A673 (cell line): ENCODE measurements around the gene EPB41L4B. TPM values are rescaled to one million over a fixed set of nuclear protein-coding genes. Genes with fewer than 3 reads are reported as not detected.

Source experiments
- BruUV-seq: library from RNA; stranded (reverse); fragments of 400-500 nt; replicated peaks from 2 replicates; lab custom pipeline; 2021; lab: Mats Ljungman, UMichigan
- CTCF ChIA-PET: fragments of 300-600 bp; sonication (Branson Sonifier 250); formaldehyde crosslinking; loops from one replicate; lab custom pipeline; 2022; ENCODE audit warnings: antibody characterized with exemption; lab: Charles Lee
- POLR2A ChIA-PET: fragments of 300-600 bp; sonication (Branson Sonifier 250); formaldehyde crosslinking; loops from one replicate; lab custom pipeline; 2022; ENCODE audit warnings: antibody characterized with exemption; ENCODE audit not compliant: low non-redundant PET; lab: Charles Lee
- DNase-seq: peaks from one replicate; pipeline ENCODE4 v3.0.0-alpha.2; 2015; ENCODE audit warnings: low spot score
- H3K27ac ChIP-seq: fragments of 200-600 bp; sonication (generic); 2 replicates; pipeline ENCODE4 v1.5.1; 2016; ENCODE audit warnings: mixed run types, low read depth, mild to moderate bottlenecking, mixed read lengths, antibody characterized with exemption, low read length; ENCODE audit not compliant: poor library complexity, severe bottlenecking
- H3K27me3 ChIP-seq: fragments of 200-600 bp; sonication (generic); replicated peaks from 2 replicates; pipeline ENCODE4 v1.6.1; 2017; ENCODE audit warnings: mixed run types, low read depth, mild to moderate bottlenecking, mixed read lengths, antibody characterized with exemption, low read length; ENCODE audit not compliant: insufficient read depth, poor library complexity
- H3K36me3 ChIP-seq: fragments of 200-600 bp; sonication (generic); 2 replicates; pipeline ENCODE4 v1.6.1; 2016; ENCODE audit warnings: mixed run types, mild to moderate bottlenecking, mixed read lengths, antibody characterized with exemption, low read length; ENCODE audit not compliant: insufficient read depth, poor library complexity, severe bottlenecking
- H3K4me1 ChIP-seq: fragments of 200-600 bp; sonication (generic); 2 replicates; pipeline ENCODE4 v1.6.1; 2017; ENCODE audit warnings: mixed run types, mild to moderate bottlenecking, mixed read lengths, antibody characterized with exemption, low read length; ENCODE audit not compliant: insufficient read depth, poor library complexity, severe bottlenecking
- H3K4me3 ChIP-seq: fragments of 200-600 bp; sonication (generic); 2 replicates; pipeline ENCODE4 v1.5.1; 2016; ENCODE audit warnings: low read depth, mixed run types, mild to moderate bottlenecking, mixed read lengths, low read length; ENCODE audit not compliant: poor library complexity, severe bottlenecking
- H3K9me3 ChIP-seq: fragments of 200-600 bp; sonication (generic); 2 replicates; pipeline ENCODE4 v1.6.1; 2016; ENCODE audit warnings: mixed run types, low read depth, mild to moderate bottlenecking, mixed read lengths, antibody characterized with exemption, low read length; ENCODE audit not compliant: poor library complexity, severe bottlenecking
- EZH2 ChIP-seq: fragments of 200-600 bp; sonication (generic); IDR thresholded peaks from 2 replicates; pipeline ENCODE4 v1.6.1; 2017; ENCODE audit warnings: borderline replicate concordance, low read depth, mild to moderate bottlenecking, mixed read lengths, antibody characterized with exemption, low read length; ENCODE audit not compliant: poor library complexity, severe bottlenecking
- intact Hi-C: fragments of 100-400 bp; cut with micrococcal nuclease; formaldehyde crosslinking; loops from one replicate; pipeline ENCODE4 v1.10.0; 2022; ENCODE audit not compliant: unreplicated experiment
- total RNA-seq: library from RNA; stranded (reverse); gene quantifications from 2 replicates; pipeline ENCODE4 v1.2.3, GENCODE V29; 2021
- TF ChIP-seq, protein P1 (sequence below): fragments of 300-800, 200-600 bp; sonication (generic); conservative IDR thresholded peaks from 2 replicates; pipeline ENCODE4 v1.5.1; 2017; ENCODE audit warnings: low read depth, mild to moderate bottlenecking, antibody characterized with exemption, low read length, moderate library complexity, mixed read lengths

EPB41L4B gene
- total RNA-seq, 1 experiment from 2014 or later = not detected

DNA sequence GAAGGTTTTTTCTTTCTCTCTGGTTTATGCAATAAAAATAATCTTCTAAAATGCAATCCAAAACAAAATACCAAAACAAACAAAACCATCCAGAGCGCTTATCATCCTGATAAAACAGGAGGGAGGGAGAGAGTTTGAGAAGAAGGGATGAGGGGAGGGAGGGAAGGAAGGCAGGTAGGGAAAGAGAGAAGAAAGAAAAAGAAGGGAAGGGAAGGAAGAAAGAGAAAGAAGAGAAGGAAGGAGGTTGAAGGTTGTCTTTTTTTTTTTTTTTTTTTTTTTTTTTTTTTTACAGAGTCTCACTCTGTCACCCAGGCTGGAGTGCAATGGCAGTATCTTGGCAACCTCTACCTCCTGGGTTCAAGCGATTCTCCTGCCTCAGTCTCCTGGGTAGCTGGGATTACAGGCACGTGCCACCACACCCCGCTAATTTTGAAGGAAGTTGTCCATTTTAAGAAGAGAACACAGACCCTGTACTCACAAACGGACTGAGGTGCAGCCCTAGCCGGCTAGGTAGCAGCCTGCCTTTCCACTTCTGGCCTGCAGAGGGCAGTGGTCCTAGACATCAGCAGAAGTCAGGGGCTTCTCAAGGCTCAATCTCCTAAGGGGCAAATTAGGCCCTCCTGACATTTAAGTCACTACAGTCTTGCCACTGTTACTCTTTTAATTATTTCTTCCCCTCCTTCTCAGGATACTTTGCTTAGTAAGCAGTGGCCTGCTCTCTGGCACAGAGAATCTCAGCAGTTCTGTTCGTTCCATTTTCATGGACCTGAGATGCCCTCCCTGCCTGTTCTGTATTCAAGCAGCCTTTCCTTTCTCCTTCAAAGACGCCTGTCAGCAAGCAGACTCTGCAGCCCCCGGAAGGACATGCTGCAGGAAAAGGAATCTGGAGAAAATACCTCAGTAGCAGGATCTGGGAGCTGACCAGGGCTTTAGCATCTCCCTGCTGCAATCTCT lies 76.4 kb downstream of the EPB41L4B start:
- Histone ChIP-seq H3K36me3 (no peaks in the 10 kb centered on the region), H3K4me3 (no peak overlapping the region), H3K9me3 (no peaks in the 10 kb centered on the region), H3K27me3 (peaks cover 3% of the 10 kb centered on the region), H3K27ac (no peak overlapping the region), H3K4me1 (no peaks in the 10 kb centered on the region)
- intact Hi-C loops = loop anchor here (5.0 to 10.0 kb wide), 4 partner anchors 78 to 278 kb away; partner anchors contain the start of gene EPB41L4B
- BruUV-seq = no TSS peak
- DNase-seq = peak; percentile 71
- ChIA-PET POLR2A (no interaction called here), CTCF (no interaction called here)
- TF ChIP-seq, protein P1, sequence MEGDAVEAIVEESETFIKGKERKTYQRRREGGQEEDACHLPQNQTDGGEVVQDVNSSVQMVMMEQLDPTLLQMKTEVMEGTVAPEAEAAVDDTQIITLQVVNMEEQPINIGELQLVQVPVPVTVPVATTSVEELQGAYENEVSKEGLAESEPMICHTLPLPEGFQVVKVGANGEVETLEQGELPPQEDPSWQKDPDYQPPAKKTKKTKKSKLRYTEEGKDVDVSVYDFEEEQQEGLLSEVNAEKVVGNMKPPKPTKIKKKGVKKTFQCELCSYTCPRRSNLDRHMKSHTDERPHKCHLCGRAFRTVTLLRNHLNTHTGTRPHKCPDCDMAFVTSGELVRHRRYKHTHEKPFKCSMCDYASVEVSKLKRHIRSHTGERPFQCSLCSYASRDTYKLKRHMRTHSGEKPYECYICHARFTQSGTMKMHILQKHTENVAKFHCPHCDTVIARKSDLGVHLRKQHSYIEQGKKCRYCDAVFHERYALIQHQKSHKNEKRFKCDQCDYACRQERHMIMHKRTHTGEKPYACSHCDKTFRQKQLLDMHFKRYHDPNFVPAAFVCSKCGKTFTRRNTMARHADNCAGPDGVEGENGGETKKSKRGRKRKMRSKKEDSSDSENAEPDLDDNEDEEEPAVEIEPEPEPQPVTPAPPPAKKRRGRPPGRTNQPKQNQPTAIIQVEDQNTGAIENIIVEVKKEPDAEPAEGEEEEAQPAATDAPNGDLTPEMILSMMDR = peak; percentile 88
- TF ChIP-seq EZH2 = no peak

DNA sequence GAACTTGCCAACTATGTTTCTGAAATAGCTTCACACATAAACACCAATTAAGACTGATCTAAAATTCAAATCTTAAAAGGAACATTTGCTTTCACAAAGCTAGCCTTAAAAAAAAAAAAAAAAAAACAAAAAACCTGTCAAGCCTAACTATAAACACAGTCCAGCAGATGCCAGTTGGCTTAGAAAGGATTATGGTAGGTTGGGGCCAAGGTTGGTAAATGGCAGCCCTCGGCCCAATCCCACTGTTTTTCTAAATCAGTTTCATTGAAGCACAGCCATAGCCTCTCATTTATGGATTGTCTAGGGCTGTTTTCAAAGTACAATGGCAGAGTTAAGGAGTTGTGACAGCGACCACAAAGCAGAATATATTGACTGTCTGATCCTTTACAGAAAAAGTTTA lies 78.1 kb downstream of the EPB41L4B start:
- ChIA-PET CTCF (interaction anchor here (0.6 kb wide), 1 partner anchor 36 kb away, joined by 9 read pairs; no protein-coding TSS in a partner anchor), POLR2A (no interaction called here)
- no peak overlapping the region for H3K4me3 ChIP-seq
- DNase-seq = no peak
- TF ChIP-seq, protein P1 = no peak
- no peak for TF ChIP-seq EZH2
- intact Hi-C loops = loop anchor here (5.0 to 10.0 kb wide), 4 partner anchors 80 to 280 kb away; partner anchors contain the start of gene EPB41L4B
- no peaks in the 10 kb centered on the region for H3K4me1 ChIP-seq
- H3K27me3 ChIP-seq = peaks cover 4% of the 10 kb centered on the region
- no peak overlapping the region for H3K27ac ChIP-seq
- H3K36me3 ChIP-seq = no peaks in the 10 kb centered on the region
- no peaks in the 10 kb centered on the region for H3K9me3 ChIP-seq
- no TSS peak for BruUV-seq

DNA sequence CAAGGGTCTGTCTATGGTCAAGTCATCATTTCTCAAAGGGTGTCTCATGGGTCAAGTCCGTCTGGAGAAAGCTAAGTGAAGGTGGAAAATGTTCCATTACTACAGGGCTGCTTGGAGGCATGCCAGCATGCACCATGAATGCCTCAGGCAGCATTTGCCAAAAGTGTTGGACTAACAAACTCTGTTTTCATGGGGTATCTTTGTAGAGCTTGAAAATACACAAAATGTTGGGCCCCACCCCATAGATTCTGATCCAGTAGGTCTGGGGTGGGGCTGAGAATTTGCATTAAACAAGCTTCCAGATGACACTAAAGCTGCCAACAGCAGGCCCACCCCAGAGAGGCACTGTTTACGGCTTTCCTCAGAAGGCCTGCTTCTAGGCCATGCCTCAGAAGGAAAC lies 78.8 kb downstream of the EPB41L4B start:
- POLR2A ChIA-PET = no interaction called here
- Histone ChIP-seq H3K9me3 (no peaks in the 10 kb centered on the region), H3K36me3 (no peaks in the 10 kb centered on the region), H3K4me3 (no peak overlapping the region), H3K27ac (no peak overlapping the region), H3K27me3 (peaks cover 11% of the 10 kb centered on the region), H3K4me1 (no peaks in the 10 kb centered on the region)
- DNase-seq = no peak
- BruUV-seq = no TSS peak
- CTCF ChIA-PET = interaction anchor here (0.6 kb wide), 1 partner anchor 35 kb away, joined by 9 read pairs; no protein-coding TSS in a partner anchor
- TF ChIP-seq EZH2 = no peak
- TF ChIP-seq, protein P1 = no peak
- intact Hi-C loops = loop anchor here (5.0 to 10.0 kb wide), 4 partner anchors 80 to 280 kb away; partner anchors contain the start of gene EPB41L4B
